ENCODE results near the gene VPS8. TPM values are rescaled to one million over a fixed set of nuclear protein-coding genes. Genes with fewer than 3 reads are reported as not detected.
"Not testable (repeated sequence)": the region's sequence is repeated elsewhere in the genome, so short reads cannot be mapped to it uniquely, and the experiment has no call there.

VPS8 gene
- total RNA-seq, 1 experiment from 2014 or later, result 44.3 TPM

- no peak for DNase-seq
- Histone ChIP-seq H3K27ac (no peak overlapping the region), H3K4me1 (no peaks in the 10 kb centered on the region), H3K4me3 (no peak overlapping the region), H3K27me3 (no peaks in the 10 kb centered on the region), H3K36me3 (peaks cover 14% of the 10 kb centered on the region; the same call in 1 of the 2 replicates), H3K9me3 (replicated peaks) (no peaks in the 10 kb centered on the region)
Observed at GRCh38 chr3:184924547-184924946, 112.6 kb downstream of the VPS8 start.

GRCh38 chr3:184927796-184928315 is 115.9 kb downstream of the VPS8 start:
- Histone ChIP-seq H3K9me3 (replicated peaks) (no peaks in the 10 kb centered on the region), H3K27me3 (no peaks in the 10 kb centered on the region), H3K27ac (no peak overlapping the region), H3K4me3 (no peak overlapping the region), H3K4me1 (no peaks in the 10 kb centered on the region), H3K36me3 (peaks cover 14% of the 10 kb centered on the region)
- no peak for DNase-seq

GRCh38 chr3:184932777-184933176 is 120.8 kb downstream of the VPS8 start:
- DNase-seq, result no peak
- Histone ChIP-seq H3K36me3 (peaks cover 10% of the 10 kb centered on the region), H3K27me3 (no peaks in the 10 kb centered on the region), H3K9me3 (replicated peaks) (no peaks in the 10 kb centered on the region), H3K27ac (no peak overlapping the region), H3K4me3 (no peak overlapping the region), H3K4me1 (no peaks in the 10 kb centered on the region)

- Histone ChIP-seq H3K4me1 (no peaks in the 10 kb centered on the region), H3K4me3 (no peak overlapping the region), H3K36me3 (no peaks in the 10 kb centered on the region; the same call in 1 of the 2 replicates), H3K27ac (no peak overlapping the region), H3K9me3 (replicated peaks) (no peaks in the 10 kb centered on the region), H3K27me3 (no peaks in the 10 kb centered on the region)
- DNase-seq, result no peak
Observed at GRCh38 chr3:184937611-184938010, 125.6 kb downstream of the VPS8 start.

- Histone ChIP-seq H3K27ac (no peak overlapping the region), H3K27me3 (no peaks in the 10 kb centered on the region), H3K9me3 (replicated peaks) (no peaks in the 10 kb centered on the region), H3K4me1 (no peaks in the 10 kb centered on the region), H3K36me3 (no peaks in the 10 kb centered on the region; the same call in 1 of the 2 replicates), H3K4me3 (no peak overlapping the region)
- DNase-seq, result no peak
Observed at GRCh38 chr3:184941408-184941807, 129.4 kb downstream of the VPS8 start.

- H3K9me3 ChIP-seq (replicated peaks), result no peaks in the 10 kb centered on the region
- no peaks in the 10 kb centered on the region for H3K4me1 ChIP-seq
- no peak overlapping the region for H3K27ac ChIP-seq
- DNase-seq, result no peak
- no peak overlapping the region for H3K4me3 ChIP-seq
- no peaks in the 10 kb centered on the region for H3K27me3 ChIP-seq
- H3K36me3 ChIP-seq, result no peaks in the 10 kb centered on the region; the same call in 1 of the 2 replicates
Observed at GRCh38 chr3:184942735-184943134, 130.8 kb downstream of the VPS8 start.

GRCh38 chr3:184944241-184944640 is 132.3 kb downstream of the VPS8 start:
- Histone ChIP-seq H3K36me3 (no peaks in the 10 kb centered on the region; the same call in 1 of the 2 replicates), H3K9me3 (replicated peaks) (no peaks in the 10 kb centered on the region), H3K4me3 (no peak overlapping the region), H3K27ac (no peak overlapping the region), H3K4me1 (no peaks in the 10 kb centered on the region), H3K27me3 (no peaks in the 10 kb centered on the region)
- DNase-seq, result no peak

- H3K9me3 ChIP-seq (replicated peaks), result no peaks in the 10 kb centered on the region
- no peak overlapping the region for H3K4me3 ChIP-seq
- no peaks in the 10 kb centered on the region for H3K4me1 ChIP-seq
- no peaks in the 10 kb centered on the region; the same call in 1 of the 2 replicates for H3K36me3 ChIP-seq
- DNase-seq, result no peak
- H3K27ac ChIP-seq, result no peak overlapping the region
- no peaks in the 10 kb centered on the region for H3K27me3 ChIP-seq
Observed at GRCh38 chr3:184945886-184946625, 134.1 kb downstream of the VPS8 start.

GRCh38 chr3:184946917-184947316 is 135.0 kb downstream of the VPS8 start:
- Histone ChIP-seq H3K36me3 (no peaks in the 10 kb centered on the region; the same call in 1 of the 2 replicates), H3K27me3 (no peaks in the 10 kb centered on the region), H3K9me3 (replicated peaks) (no peaks in the 10 kb centered on the region), H3K4me3 (no peak overlapping the region), H3K27ac (no peak overlapping the region), H3K4me1 (no peaks in the 10 kb centered on the region)
- no peak for DNase-seq

GRCh38 chr3:184949251-184949965 is 137.4 kb downstream of the VPS8 start:
- H3K27ac ChIP-seq, result no peak overlapping the region
- no peaks in the 10 kb centered on the region for H3K9me3 ChIP-seq (replicated peaks)
- H3K4me3 ChIP-seq, result no peak overlapping the region
- DNase-seq, result no peak
- H3K36me3 ChIP-seq, result no peaks in the 10 kb centered on the region; the same call in 1 of the 2 replicates
- no peaks in the 10 kb centered on the region for H3K27me3 ChIP-seq
- no peaks in the 10 kb centered on the region for H3K4me1 ChIP-seq

- H3K27ac ChIP-seq; H3K9me3 ChIP-seq (replicated peaks); H3K36me3 ChIP-seq; DNase-seq; H3K4me3 ChIP-seq; H3K4me1 ChIP-seq; H3K27me3 ChIP-seq: not testable (repeated sequence)
Observed at GRCh38 chr3:184950816-184951215, 138.8 kb downstream of the VPS8 start.

- no peak overlapping the region for H3K4me3 ChIP-seq
- no peak for DNase-seq
- H3K9me3 ChIP-seq (replicated peaks), result no peaks in the 10 kb centered on the region
- H3K4me1 ChIP-seq, result no peaks in the 10 kb centered on the region
- no peak overlapping the region for H3K27ac ChIP-seq
- no peaks in the 10 kb centered on the region for H3K27me3 ChIP-seq
- no peaks in the 10 kb centered on the region for H3K36me3 ChIP-seq
Observed at GRCh38 chr3:184952671-184953070, 140.7 kb downstream of the VPS8 start.

- Histone ChIP-seq H3K4me3 (no peak overlapping the region), H3K4me1 (no peaks in the 10 kb centered on the region), H3K27me3 (no peaks in the 10 kb centered on the region), H3K27ac (no peak overlapping the region), H3K36me3 (no peaks in the 10 kb centered on the region), H3K9me3 (replicated peaks) (no peaks in the 10 kb centered on the region)
- no peak for DNase-seq
Observed at GRCh38 chr3:184953401-184953800, 141.4 kb downstream of the VPS8 start.

- Histone ChIP-seq H3K4me1 (no peaks in the 10 kb centered on the region), H3K4me3 (no peak overlapping the region), H3K27ac (no peak overlapping the region), H3K36me3 (peaks cover under 1% of the 10 kb centered on the region; the same call in 1 of the 2 replicates), H3K27me3 (no peaks in the 10 kb centered on the region), H3K9me3 (replicated peaks) (no peaks in the 10 kb centered on the region)
- no peak for DNase-seq
Observed at GRCh38 chr3:184954251-184954650, 142.3 kb downstream of the VPS8 start.

- not testable (repeated sequence) for H3K9me3 ChIP-seq (replicated peaks); DNase-seq; H3K36me3 ChIP-seq
Observed at GRCh38 chr3:184954851-184955250, 142.9 kb downstream of the VPS8 start.

More at GRCh38 chr3:184954851-184955250, 142.9 kb downstream of the VPS8 start:
- H3K4me1 ChIP-seq, H3K27me3 ChIP-seq, H3K27ac ChIP-seq, H3K4me3 ChIP-seq: not testable (repeated sequence)
